HepG2 (cell line): ENCODE data around the gene BLVRA. TPM values are rescaled to one million over a fixed set of nuclear protein-coding genes. Genes with fewer than 3 reads are reported as not detected.
A peak's percentile ranks its signal among the peaks of the same experiment; 100 is the strongest.

Experiments
- ATF2 ChIP-seq: sonication (generic); formaldehyde crosslinking; IDR thresholded peaks from 2 replicates; pipeline ENCODE4 v1.4.0; 2020; ENCODE audit warnings: missing genetic modification reagents
- ERF ChIP-seq: IDR thresholded peaks from 2 replicates; pipeline ENCODE4 v1.6.1; 2018; ENCODE audit warnings: missing biosample characterization, missing genetic modification reagents
- FOXA1 ChIP-seq, 2 experiments: fragments of 450-650 bp in 1 of 2; sonication (generic) in 1 of 2; formaldehyde crosslinking in 1 of 2; IDR thresholded peaks; 2 replicates each; pipeline versions ENCODE4 v1.4.0 to v1.6.1; 2016 to 2020; ENCODE audit warnings: missing genetic modification reagents in 1 of 2
- HOXA3 ChIP-seq: sonication (generic); formaldehyde crosslinking; IDR thresholded peaks from 2 replicates; pipeline ENCODE4 v1.5.0; 2020; ENCODE audit warnings: missing genetic modification reagents
- RXRB ChIP-seq: IDR thresholded peaks from 2 replicates; pipeline ENCODE4 v1.6.1; 2016; ENCODE audit warnings: borderline replicate concordance, missing genetic modification reagents, missing compliant biosample characterization
- SMC3 ChIP-seq: IDR thresholded peaks from 2 replicates; pipeline ENCODE4 v1.6.1; 2011; ENCODE audit warnings: low read length, improper control_type of control experiment
- STAG1 ChIP-seq: sonication (generic); formaldehyde crosslinking; IDR thresholded peaks from 2 replicates; pipeline ENCODE4 v1.4.0; 2020; ENCODE audit warnings: missing genetic modification reagents
- ZFP36L1 ChIP-seq: sonication (generic); formaldehyde crosslinking; IDR thresholded peaks from 2 replicates; pipeline ENCODE4 v1.8.0; 2022; ENCODE audit warnings: mild to moderate bottlenecking, missing genetic modification reagents, moderate library complexity
- ZNF703 ChIP-seq: sonication (generic); formaldehyde crosslinking; IDR thresholded peaks from 2 replicates; pipeline ENCODE4 v1.5.1; 2020; ENCODE audit warnings: missing genetic modification reagents, mild to moderate bottlenecking, moderate library complexity, borderline replicate concordance
- polyA plus RNA-seq, 8 experiments: library from polyadenylated mRNA; depleted of rRNA in 3 of 8; stranded (reverse) in 7 of 8; unstranded in 1 of 8; fragments of >200 nt; fragmentation: Illumina TruSeq in 4 of 8; extraction: Trizol in 4 of 8; gene quantifications; 2 replicates each; pipeline versions ENCODE4 v1.2.1 to v1.2.3, GENCODE V29; 2011 to 2016; ENCODE audit warnings: low read depth in 4 of 8, missing spikeins in 1 of 8, mixed read lengths in 1 of 8; ENCODE audit not compliant: insufficient read depth in 1 of 8
- total RNA-seq, 5 experiments: library from RNA; depleted of rRNA; stranded (reverse); fragments of >200 nt; fragmentation: Illumina TruSeq; extraction: Trizol; gene quantifications; 2 replicates each; pipeline ENCODE4 v1.2.3, GENCODE V29; 2016; ENCODE audit warnings: low read depth in 1 of 5
- TF ChIP-seq, protein P1 (sequence below): sonication (generic); formaldehyde crosslinking; IDR thresholded peaks from 2 replicates; pipeline ENCODE4 v1.4.0; 2020; ENCODE audit warnings: mild to moderate bottlenecking, missing genetic modification reagents, borderline replicate concordance
- TF ChIP-seq, protein P2 (sequence below): sonication (generic); formaldehyde crosslinking; IDR thresholded peaks from 2 replicates; pipeline ENCODE4 v1.5.1; 2020; ENCODE audit warnings: mild to moderate bottlenecking, missing genetic modification reagents, moderate library complexity
- TF ChIP-seq, protein P3 (sequence below): sonication (generic); formaldehyde crosslinking; IDR thresholded peaks from 2 replicates; pipeline ENCODE4 v1.4.0; 2020; ENCODE audit warnings: missing genetic modification reagents; ENCODE audit errors: not compliant biosample characterization
- TF ChIP-seq, protein P4 (sequence below): sonication (generic); formaldehyde crosslinking; IDR thresholded peaks from 2 replicates; pipeline ENCODE4 v1.5.0; 2020; ENCODE audit warnings: mild to moderate bottlenecking, missing genetic modification reagents, borderline replicate concordance

Gene BLVRA
- total and polyA plus RNA-seq, 2 of the 13 experiments (the other 11 are each of a cell fraction or from before 2014, with no cell fraction given), result 39.2 to 64.2 TPM

- 0 out of 2 replicates have a peak, but pooled peaks have one; percentile 81 for TF ChIP-seq ZFP36L1 (CRISPR knock-in tag)
- TF ChIP-seq, protein P1, sequence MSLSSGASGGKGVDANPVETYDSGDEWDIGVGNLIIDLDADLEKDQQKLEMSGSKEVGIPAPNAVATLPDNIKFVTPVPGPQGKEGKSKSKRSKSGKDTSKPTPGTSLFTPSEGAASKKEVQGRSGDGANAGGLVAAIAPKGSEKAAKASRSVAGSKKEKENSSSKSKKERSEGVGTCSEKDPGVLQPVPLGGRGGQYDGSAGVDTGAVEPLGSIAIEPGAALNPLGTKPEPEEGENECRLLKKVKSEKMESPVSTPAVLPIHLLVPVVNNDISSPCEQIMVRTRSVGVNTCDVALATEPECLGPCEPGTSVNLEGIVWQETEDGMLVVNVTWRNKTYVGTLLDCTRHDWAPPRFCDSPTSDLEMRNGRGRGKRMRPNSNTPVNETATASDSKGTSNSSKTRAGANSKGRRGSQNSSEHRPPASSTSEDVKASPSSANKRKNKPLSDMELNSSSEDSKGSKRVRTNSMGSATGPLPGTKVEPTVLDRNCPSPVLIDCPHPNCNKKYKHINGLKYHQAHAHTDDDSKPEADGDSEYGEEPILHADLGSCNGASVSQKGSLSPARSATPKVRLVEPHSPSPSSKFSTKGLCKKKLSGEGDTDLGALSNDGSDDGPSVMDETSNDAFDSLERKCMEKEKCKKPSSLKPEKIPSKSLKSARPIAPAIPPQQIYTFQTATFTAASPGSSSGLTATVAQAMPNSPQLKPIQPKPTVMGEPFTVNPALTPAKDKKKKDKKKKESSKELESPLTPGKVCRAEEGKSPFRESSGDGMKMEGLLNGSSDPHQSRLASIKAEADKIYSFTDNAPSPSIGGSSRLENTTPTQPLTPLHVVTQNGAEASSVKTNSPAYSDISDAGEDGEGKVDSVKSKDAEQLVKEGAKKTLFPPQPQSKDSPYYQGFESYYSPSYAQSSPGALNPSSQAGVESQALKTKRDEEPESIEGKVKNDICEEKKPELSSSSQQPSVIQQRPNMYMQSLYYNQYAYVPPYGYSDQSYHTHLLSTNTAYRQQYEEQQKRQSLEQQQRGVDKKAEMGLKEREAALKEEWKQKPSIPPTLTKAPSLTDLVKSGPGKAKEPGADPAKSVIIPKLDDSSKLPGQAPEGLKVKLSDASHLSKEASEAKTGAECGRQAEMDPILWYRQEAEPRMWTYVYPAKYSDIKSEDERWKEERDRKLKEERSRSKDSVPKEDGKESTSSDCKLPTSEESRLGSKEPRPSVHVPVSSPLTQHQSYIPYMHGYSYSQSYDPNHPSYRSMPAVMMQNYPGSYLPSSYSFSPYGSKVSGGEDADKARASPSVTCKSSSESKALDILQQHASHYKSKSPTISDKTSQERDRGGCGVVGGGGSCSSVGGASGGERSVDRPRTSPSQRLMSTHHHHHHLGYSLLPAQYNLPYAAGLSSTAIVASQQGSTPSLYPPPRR, result peak; percentile 90
- TF ChIP-seq, protein P2, sequence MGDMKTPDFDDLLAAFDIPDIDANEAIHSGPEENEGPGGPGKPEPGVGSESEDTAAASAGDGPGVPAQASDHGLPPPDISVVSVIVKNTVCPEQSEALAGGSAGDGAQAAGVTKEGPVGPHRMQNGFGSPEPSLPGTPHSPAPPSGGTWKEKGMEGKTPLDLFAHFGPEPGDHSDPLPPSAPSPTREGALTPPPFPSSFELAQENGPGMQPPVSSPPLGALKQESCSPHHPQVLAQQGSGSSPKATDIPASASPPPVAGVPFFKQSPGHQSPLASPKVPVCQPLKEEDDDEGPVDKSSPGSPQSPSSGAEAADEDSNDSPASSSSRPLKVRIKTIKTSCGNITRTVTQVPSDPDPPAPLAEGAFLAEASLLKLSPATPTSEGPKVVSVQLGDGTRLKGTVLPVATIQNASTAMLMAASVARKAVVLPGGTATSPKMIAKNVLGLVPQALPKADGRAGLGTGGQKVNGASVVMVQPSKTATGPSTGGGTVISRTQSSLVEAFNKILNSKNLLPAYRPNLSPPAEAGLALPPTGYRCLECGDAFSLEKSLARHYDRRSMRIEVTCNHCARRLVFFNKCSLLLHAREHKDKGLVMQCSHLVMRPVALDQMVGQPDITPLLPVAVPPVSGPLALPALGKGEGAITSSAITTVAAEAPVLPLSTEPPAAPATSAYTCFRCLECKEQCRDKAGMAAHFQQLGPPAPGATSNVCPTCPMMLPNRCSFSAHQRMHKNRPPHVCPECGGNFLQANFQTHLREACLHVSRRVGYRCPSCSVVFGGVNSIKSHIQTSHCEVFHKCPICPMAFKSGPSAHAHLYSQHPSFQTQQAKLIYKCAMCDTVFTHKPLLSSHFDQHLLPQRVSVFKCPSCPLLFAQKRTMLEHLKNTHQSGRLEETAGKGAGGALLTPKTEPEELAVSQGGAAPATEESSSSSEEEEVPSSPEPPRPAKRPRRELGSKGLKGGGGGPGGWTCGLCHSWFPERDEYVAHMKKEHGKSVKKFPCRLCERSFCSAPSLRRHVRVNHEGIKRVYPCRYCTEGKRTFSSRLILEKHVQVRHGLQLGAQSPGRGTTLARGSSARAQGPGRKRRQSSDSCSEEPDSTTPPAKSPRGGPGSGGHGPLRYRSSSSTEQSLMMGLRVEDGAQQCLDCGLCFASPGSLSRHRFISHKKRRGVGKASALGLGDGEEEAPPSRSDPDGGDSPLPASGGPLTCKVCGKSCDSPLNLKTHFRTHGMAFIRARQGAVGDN (CRISPR knock-in tag), result peak; percentile 73
- TF ChIP-seq, protein P3, sequence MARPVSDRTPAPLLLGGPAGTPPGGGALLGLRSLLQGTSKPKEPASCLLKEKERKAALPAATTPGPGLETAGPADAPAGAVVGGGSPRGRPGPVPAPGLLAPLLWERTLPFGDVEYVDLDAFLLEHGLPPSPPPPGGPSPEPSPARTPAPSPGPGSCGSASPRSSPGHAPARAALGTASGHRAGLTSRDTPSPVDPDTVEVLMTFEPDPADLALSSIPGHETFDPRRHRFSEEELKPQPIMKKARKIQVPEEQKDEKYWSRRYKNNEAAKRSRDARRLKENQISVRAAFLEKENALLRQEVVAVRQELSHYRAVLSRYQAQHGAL (CRISPR knock-in tag), result no peak
- peak; percentile 66; the same call in 1 of the 2 replicates for TF ChIP-seq ZNF703 (CRISPR knock-in tag)
- no peak for TF ChIP-seq FOXA1 (IDR thresholded peaks at IDR 0.05)
- TF ChIP-seq FOXA1 (CRISPR knock-in tag; IDR thresholded peaks at IDR 0.05), result peak; percentile 52
- TF ChIP-seq, protein P4, sequence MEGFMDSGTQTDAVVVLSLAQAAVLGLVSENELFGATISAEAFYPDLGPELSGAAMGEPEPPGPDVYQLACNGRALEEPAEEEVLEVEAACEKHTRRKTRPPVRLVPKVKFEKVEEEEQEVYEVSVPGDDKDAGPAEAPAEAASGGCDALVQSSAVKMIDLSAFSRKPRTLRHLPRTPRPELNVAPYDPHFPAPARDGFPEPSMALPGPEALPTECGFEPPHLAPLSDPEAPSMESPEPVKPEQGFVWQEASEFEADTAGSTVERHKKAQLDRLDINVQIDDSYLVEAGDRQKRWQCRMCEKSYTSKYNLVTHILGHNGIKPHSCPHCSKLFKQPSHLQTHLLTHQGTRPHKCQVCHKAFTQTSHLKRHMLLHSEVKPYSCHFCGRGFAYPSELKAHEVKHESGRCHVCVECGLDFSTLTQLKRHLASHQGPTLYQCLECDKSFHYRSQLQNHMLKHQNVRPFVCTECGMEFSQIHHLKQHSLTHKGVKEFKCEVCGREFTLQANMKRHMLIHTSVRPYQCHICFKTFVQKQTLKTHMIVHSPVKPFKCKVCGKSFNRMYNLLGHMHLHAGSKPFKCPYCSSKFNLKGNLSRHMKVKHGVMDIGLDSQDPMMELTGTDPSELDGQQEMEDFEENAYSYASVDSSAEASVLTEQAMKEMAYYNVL (CRISPR knock-in tag), result peak; percentile 89
- TF ChIP-seq ATF2 (CRISPR knock-in tag), result peak; percentile 84
- peak; percentile 7; the same call in 1 of the 2 replicates for TF ChIP-seq STAG1 (CRISPR knock-in tag)
- TF ChIP-seq SMC3, result peak; percentile 37
- peak; percentile 88 for TF ChIP-seq ERF
- TF ChIP-seq HOXA3, result peak; percentile 89
- peak; percentile 88 for TF ChIP-seq RXRB (CRISPR knock-in tag)
Measured at GRCh38 chr7:43769791-43770465, 11.4 kb downstream of the BLVRA start (continued).
